ENCODE data around the gene PPP2R5C. TPM values are rescaled to one million over a fixed set of nuclear protein-coding genes. Genes with fewer than 3 reads are reported as not detected.

PPP2R5C gene
- total and polyA plus RNA-seq, 9 of the 15 experiments (the other 6 are each of a cell fraction or from before 2014, with no cell fraction given), result 284 to 617 (median 395) TPM

- intact Hi-C loops (cut with micrococcal nuclease), result no loop called here
- TF ChIP-seq SRF (CRISPR knock-in tag; IDR thresholded peaks at IDR 0.05) (no peak), RERE (CRISPR knock-in tag; IDR thresholded peaks at IDR 0.05; ENCODE audit: borderline replicate concordance) (no peak), ARID1B (IDR thresholded peaks at IDR 0.05) (no peak), TFAP4 (CRISPR knock-in tag; IDR thresholded peaks at IDR 0.05; ENCODE audit: borderline replicate concordance) (no peak), C11orf30 (IDR thresholded peaks at IDR 0.05; ENCODE audit: low read depth) (no peak), ZNF431 (CRISPR knock-in tag; IDR thresholded peaks at IDR 0.05) (no peak), ZNF609 (CRISPR knock-in tag; IDR thresholded peaks at IDR 0.05; ENCODE audit: borderline replicate concordance) (no peak)
- TF ChIP-seq, protein P1, sequence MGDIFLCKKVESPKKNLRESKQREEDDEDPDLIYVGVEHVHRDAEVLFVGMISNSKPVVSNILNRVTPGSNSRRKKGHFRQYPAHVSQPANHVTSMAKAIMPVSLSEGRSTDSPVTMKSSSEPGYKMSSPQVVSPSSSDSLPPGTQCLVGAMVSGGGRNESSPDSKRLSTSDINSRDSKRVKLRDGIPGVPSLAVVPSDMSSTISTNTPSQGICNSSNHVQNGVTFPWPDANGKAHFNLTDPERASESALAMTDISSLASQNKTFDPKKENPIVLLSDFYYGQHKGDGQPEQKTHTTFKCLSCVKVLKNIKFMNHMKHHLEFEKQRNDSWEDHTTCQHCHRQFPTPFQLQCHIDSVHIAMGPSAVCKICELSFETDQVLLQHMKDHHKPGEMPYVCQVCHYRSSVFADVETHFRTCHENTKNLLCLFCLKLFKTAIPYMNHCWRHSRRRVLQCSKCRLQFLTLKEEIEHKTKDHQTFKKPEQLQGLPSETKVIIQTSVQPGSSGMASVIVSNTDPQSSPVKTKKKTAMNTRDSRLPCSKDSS (IDR thresholded peaks at IDR 0.05; ENCODE audit: low read depth, partially characterized antibody), result no peak
These were observed 38.4 kb upstream of the PPP2R5C start for GRCh38 chr14:101723061-101723595.

More at GRCh38 chr14:101723061-101723595, 38.4 kb upstream of the PPP2R5C start:
- H4K20me1 ChIP-seq (replicated peaks; ENCODE audit: control insufficient read depth, insufficient read depth, low read length), result no peaks in the 10 kb centered on the region
- no peak overlapping the region for H3K4me2 ChIP-seq (ENCODE audit: insufficient read depth, low read length)
- no peak for DNase-seq (ENCODE audit: extremely low read depth in 1 of 4, low spot score in 3 of 4)
- no peak overlapping the region for H2AFZ ChIP-seq (ENCODE audit: low read depth, low read length)
- in situ Hi-C loops (cut with MboI), result no loop called here
- CTCF ChIA-PET (ENCODE audit: low intra/inter-chr PET ratio), result no interaction called here
- no peaks in the 10 kb centered on the region for H3K27me3 ChIP-seq (ENCODE audit: control insufficient read depth in 2 of 2, insufficient read depth in 2 of 2, low read length in 2 of 2)
- peaks cover 0 to 10% of the 10 kb centered on the region in 2 experiments; a peak in 4 of 5 replicates for H3K4me1 ChIP-seq (replicated peaks in 1 of 2; ENCODE audit: control insufficient read depth in 2 of 2, insufficient read depth in 2 of 2, low read length in 2 of 2)
- no peaks in the 10 kb centered on the region for H3K36me3 ChIP-seq (ENCODE audit: control insufficient read depth, insufficient read depth, low read length)
- no peak for FAIRE-seq
- POLR2A ChIA-PET, result interaction anchor here (0.6 kb wide), 1 partner anchor 12 kb away, joined by 3 read pairs; no protein-coding TSS in a partner anchor
- ATAC-seq, result no peak
- H3K9ac ChIP-seq (ENCODE audit: insufficient read depth in 1 of 2, low read depth in 2 of 2, low read length in 2 of 2), result no peak overlapping the region
- H3K27ac ChIP-seq (ENCODE audit: extremely low read depth, low read depth, low read length), result no peak overlapping the region
- no peaks in the 10 kb centered on the region for H3K9me1 ChIP-seq (ENCODE audit: control insufficient read depth, insufficient read depth, low read length)
- BruUV-seq (replicated peaks), result no TSS peak
- no peaks in the 10 kb centered on the region for H3K79me2 ChIP-seq (ENCODE audit: control insufficient read depth, insufficient read depth, low read length)
- H3K4me3 ChIP-seq, result no peak overlapping the region
- 87% methylated on average over 7 of the region's 8 CpGs for WGBS (ENCODE audit: insufficient coverage, low coverage, missing lambda C conversion rate)
- no peaks in the 10 kb centered on the region for H3K9me3 ChIP-seq (replicated peaks; ENCODE audit: control insufficient read depth, insufficient read depth, low read depth, low read length)
